ENCODE data around the gene ATP13A3. TPM values are rescaled to one million over a fixed set of nuclear protein-coding genes. Genes with fewer than 3 reads are reported as not detected.
"Not testable (repeated sequence)": the region's sequence is repeated elsewhere in the genome, so short reads cannot be mapped to it uniquely, and the experiment has no call there.

ATP13A3 gene
- 262 and 293 TPM in 2 replicates for total RNA-seq
- 51.8 and 74.5 TPM in 2 replicates for polyA plus RNA-seq

GRCh38 chr3:194486540-194487288, at the start of gene ATP13A3:
Gene ATP13A3 (minus strand): TSS chr3:194487002. CDS start chr3:194462190, 24,812 bp downstream.
- TF ChIP-seq CTCF (IDR thresholded peaks at IDR 0.05; ENCODE audit: low read depth, low read length) = no peak
- Histone ChIP-seq H3K36me3 (no peaks in the 10 kb centered on the region), H3K27ac (peak within 1 kb of the TSS; percentile 93), H3K9me3 (ENCODE audit: low read depth) (no peaks in the 10 kb centered on the region), H3K4me1 (ENCODE audit: low read depth) (peaks cover 28% of the 10 kb centered on the region), H3K27me3 (no peaks in the 10 kb centered on the region), H3K4me3 (peak within 1 kb of the TSS; percentile 84)
- peak; percentile 93 to 97 for DNase-seq (ENCODE audit: low read depth in 1 of 2, low spot score in 1 of 2)

- H3K27ac ChIP-seq; H3K4me1 ChIP-seq (ENCODE audit: low read depth); H3K9me3 ChIP-seq (ENCODE audit: low read depth); H3K36me3 ChIP-seq; H3K4me3 ChIP-seq; H3K27me3 ChIP-seq; DNase-seq (ENCODE audit: low read depth in 1 of 2, low spot score in 1 of 2): not testable (repeated sequence)
Measured at GRCh38 chr3:194535199-194535598, 48.4 kb upstream of the ATP13A3 start.

GRCh38 chr3:194534243-194534642, 47.4 kb upstream of the ATP13A3 start:
- Histone ChIP-seq H3K27ac (no peak overlapping the region), H3K36me3 (no peaks in the 10 kb centered on the region), H3K4me1 (ENCODE audit: low read depth) (no peaks in the 10 kb centered on the region), H3K27me3 (no peaks in the 10 kb centered on the region), H3K4me3 (no peak overlapping the region), H3K9me3 (ENCODE audit: low read depth) (no peaks in the 10 kb centered on the region)
- TF ChIP-seq CTCF (IDR thresholded peaks at IDR 0.05; ENCODE audit: low read depth, low read length) = no peak
- DNase-seq (ENCODE audit: low read depth in 1 of 2, low spot score in 1 of 2) = no peak

GRCh38 chr3:194532591-194532990, 45.8 kb upstream of the ATP13A3 start:
- H3K9me3 ChIP-seq (ENCODE audit: low read depth) = no peaks in the 10 kb centered on the region
- H3K36me3 ChIP-seq = no peaks in the 10 kb centered on the region
- H3K27ac ChIP-seq = no peak overlapping the region
- H3K4me1 ChIP-seq (ENCODE audit: low read depth) = no peaks in the 10 kb centered on the region
- H3K27me3 ChIP-seq = no peaks in the 10 kb centered on the region
- H3K4me3 ChIP-seq = no peak overlapping the region
- DNase-seq (ENCODE audit: low read depth in 1 of 2, low spot score in 1 of 2) = no peak
- TF ChIP-seq CTCF (IDR thresholded peaks at IDR 0.05; ENCODE audit: low read depth, low read length) = no peak

GRCh38 chr3:194527726-194528125, 40.9 kb upstream of the ATP13A3 start:
- Histone ChIP-seq H3K36me3 (no peaks in the 10 kb centered on the region), H3K27me3 (no peaks in the 10 kb centered on the region), H3K4me3 (no peak overlapping the region), H3K4me1 (ENCODE audit: low read depth) (no peaks in the 10 kb centered on the region), H3K9me3 (ENCODE audit: low read depth) (no peaks in the 10 kb centered on the region), H3K27ac (no peak overlapping the region)
- no peak for DNase-seq (ENCODE audit: low read depth in 1 of 2, low spot score in 1 of 2)
- TF ChIP-seq CTCF (IDR thresholded peaks at IDR 0.05; ENCODE audit: low read depth, low read length) = no peak

- Histone ChIP-seq H3K36me3 (no peaks in the 10 kb centered on the region), H3K9me3 (ENCODE audit: low read depth) (no peaks in the 10 kb centered on the region), H3K27ac (no peak overlapping the region), H3K4me1 (ENCODE audit: low read depth) (no peaks in the 10 kb centered on the region), H3K27me3 (no peaks in the 10 kb centered on the region), H3K4me3 (no peak overlapping the region)
- TF ChIP-seq CTCF (IDR thresholded peaks at IDR 0.05; ENCODE audit: low read depth, low read length) = no peak
- DNase-seq (ENCODE audit: low read depth in 1 of 2, low spot score in 1 of 2) = no peak
Measured at GRCh38 chr3:194526164-194526563, 39.4 kb upstream of the ATP13A3 start.

All from cardiac muscle cell (in vitro differentiated cells and primary cell).